HL-60 (cell line): ENCODE data around the gene AKR1C3.

Experiments used
- POLR2AphosphoS5 ChIP-seq: IDR thresholded peaks from 2 replicates; pipeline ENCODE4 v1.6.1; 2012; ENCODE audit warnings: low read depth
- TF ChIP-seq, protein P1 (sequence below): IDR thresholded peaks from one replicate; pipeline ENCODE4 v1.5.1; 2011; ENCODE audit warnings: low read length, control low read depth, inconsistent platforms; ENCODE audit not compliant: insufficient read depth

GRCh38 chr10:5125315-5126044 lies 31.3 kb downstream of the AKR1C3 start:
- TF ChIP-seq, protein P1, sequence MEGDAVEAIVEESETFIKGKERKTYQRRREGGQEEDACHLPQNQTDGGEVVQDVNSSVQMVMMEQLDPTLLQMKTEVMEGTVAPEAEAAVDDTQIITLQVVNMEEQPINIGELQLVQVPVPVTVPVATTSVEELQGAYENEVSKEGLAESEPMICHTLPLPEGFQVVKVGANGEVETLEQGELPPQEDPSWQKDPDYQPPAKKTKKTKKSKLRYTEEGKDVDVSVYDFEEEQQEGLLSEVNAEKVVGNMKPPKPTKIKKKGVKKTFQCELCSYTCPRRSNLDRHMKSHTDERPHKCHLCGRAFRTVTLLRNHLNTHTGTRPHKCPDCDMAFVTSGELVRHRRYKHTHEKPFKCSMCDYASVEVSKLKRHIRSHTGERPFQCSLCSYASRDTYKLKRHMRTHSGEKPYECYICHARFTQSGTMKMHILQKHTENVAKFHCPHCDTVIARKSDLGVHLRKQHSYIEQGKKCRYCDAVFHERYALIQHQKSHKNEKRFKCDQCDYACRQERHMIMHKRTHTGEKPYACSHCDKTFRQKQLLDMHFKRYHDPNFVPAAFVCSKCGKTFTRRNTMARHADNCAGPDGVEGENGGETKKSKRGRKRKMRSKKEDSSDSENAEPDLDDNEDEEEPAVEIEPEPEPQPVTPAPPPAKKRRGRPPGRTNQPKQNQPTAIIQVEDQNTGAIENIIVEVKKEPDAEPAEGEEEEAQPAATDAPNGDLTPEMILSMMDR = no peak
- TF ChIP-seq POLR2AphosphoS5 = no peak
